SIG-M5 treated with dmso at 0.1 percent for 504 hours (cell line): Measurements from ENCODE around the gene TAF4.
"Not testable (repeated sequence)": the region's sequence is repeated elsewhere in the genome, so short reads cannot be mapped to it uniquely, and the experiment has no call there.

Source experiments
- DNase-seq: peaks from one replicate; lab custom pipeline; 2025; ENCODE audit not compliant: unreplicated experiment; lab: John Stamatoyannopoulos, UW

TAF4 gene

GRCh38 chr20:61979701-61980635 lies 85.7 kb downstream of the TAF4 start:
- no peak for DNase-seq

- no peak for DNase-seq
Measured at GRCh38 chr20:61979090-61979489, 86.6 kb downstream of the TAF4 start.

DNA sequence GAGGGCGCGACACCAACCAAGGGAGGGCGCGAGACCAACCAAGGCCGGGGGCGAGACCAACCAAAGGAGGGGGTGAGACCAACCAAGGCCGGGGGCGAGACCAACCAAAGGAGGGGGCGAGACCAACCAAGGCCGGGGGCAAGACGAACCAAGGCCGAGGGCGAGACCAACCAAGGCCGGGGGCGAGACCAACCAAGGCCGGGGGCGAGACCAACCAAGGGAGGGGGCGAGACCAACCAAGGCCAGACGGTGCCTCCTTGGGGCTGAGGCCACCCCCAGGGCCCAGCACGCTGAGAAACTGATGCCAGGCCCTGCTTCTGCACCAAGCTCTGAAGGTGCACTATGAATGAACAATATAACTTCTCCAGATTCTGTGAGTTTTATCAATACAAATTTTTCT lies 87.2 kb downstream of the TAF4 start:
- DNase-seq = no peak

DNA sequence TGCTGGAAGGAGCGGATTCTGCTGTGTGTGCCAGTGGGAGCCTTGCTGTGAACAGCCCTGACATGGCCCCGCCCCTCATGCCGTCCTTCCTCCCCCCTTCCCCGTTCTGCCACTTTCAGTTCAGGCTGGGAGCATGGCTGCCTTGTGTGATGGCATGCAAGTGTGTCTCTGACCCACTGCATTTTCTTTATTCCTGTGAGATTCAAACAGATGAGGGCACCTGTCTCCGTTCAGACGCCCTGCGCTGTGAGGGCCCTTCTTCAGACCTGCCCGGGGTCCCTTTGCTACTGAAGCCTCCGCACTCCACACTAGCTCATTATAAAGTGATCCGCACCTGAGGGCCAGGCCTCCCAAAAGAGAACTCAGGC lies 88.3 kb downstream of the TAF4 start:
- no peak for DNase-seq

GRCh38 chr20:61976644-61977418 lies 88.8 kb downstream of the TAF4 start:
- DNase-seq = no peak

DNA sequence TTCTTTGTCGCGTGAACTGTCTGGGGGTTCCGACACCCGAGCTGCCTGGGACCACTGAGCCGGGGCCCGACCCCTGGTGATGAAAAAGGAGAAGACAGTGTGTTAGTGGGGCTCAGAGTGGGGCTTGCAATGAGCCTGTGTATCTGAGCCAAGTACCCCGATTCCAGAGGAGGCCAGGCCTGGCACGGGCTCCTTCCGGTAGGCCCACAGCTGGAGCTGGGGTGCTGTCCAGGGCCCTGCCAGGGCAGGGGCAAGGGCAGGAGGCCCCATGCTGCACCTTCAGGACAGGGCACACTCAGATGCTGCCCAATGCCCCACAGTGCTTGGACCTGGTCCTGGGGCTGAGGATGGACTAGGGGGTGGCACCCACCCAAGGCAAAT lies 89.4 kb downstream of the TAF4 start:
- no peak for DNase-seq

- DNase-seq = no peak
Measured at GRCh38 chr20:61975407-61976129, 90.1 kb downstream of the TAF4 start.

GRCh38 chr20:61974357-61974665 lies 91.4 kb downstream of the TAF4 start:
- DNase-seq = no peak

DNA sequence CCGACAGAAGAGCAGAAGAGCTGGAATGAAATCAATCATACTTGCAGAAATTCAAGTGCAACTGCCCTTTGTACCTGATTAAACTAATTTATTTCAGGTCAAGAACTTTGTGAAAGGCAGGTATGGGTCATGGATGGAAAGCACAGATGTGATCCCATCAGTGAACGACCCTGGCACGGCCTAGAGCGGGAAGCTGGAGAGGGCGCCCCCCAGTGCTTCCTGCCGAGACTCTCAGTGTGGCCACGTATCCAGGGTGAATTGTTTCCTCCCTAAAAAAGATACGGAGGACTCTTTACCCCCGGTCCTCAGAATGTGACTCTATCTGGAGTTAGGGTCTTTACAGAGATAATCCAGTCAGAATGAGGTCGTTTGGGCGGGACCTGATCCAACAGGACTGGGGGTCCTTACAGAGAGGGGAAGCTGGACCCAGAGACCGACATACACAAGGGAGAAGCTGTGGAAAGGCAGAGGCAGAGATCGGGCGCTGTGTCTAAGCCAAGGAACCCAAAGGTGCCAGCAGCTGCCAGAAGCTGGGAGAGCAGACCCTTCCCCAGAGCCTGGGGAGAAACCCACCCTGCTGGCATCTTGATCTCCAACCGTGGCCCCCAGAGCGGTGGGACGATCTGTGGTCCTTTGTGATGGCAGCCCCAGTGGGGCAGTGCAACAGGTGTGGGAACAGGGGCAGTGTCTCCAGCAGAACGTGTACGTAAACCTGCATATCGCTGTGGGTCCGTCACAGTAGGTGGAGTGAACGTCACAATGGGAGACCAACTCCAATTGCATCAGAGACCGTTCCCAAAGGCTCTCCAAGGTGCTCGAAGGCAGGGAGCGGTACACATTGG lies 91.9 kb downstream of the TAF4 start:
- DNase-seq = no peak

DNA sequence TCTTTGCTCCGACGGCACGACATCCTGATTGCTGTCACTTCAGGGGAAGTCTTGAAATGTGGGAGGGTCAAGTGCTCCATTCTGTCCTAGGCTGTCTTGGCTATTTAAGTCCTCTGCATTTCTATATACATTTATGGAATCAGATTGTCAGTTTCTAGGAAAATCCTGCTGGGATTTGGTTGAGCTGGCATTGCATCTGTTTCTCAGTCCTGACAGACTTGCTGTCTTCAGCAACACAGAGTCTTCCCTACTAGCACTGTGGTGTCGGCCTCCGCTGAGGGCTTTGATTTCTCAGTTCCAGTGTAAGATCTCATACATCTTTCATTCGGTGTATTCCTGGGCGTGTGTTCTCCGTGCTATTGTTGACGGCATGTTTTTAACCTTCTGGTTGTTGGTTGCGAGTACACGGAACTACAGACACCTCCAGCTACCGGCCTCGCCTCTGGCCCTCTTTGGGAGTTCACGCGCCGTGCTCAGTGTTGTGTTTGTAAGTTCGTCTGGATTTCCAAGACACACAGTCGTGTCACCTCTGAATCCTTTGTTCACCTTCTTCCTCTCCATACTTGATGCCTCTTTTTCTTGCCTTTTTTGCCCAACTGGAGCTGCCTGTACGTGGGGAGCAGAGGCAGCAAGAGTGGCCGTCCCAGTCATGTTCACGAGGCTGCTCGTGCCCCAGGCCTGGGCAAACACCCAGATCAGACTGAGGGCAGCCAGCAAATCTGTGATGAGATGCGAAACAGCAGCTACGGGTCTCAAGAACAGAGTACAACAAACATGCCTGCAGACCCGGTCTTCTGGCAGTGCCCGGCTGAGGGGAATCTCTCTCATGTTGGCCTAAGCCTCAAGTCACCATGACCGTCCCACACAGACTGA lies 92.8 kb downstream of the TAF4 start:
- DNase-seq = no peak

DNA sequence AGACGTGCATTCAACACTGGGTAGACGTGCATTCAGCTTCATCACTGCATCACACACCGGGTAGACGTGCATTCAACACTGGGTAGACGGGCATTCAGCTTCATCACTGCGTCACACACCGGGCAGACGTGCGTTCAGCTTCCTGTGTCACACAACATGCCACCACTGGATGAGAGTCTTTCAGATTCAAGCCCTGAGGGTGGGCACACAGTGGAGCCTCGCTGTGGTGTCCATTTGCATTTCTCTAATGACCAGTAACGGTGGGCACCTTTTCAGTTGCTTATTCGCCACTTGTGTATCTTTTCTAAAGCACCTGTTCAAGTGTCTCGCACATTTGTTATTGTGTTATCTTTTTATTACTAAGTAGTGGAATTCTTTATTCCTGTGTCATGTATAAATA lies 94.1 kb downstream of the TAF4 start:
- DNase-seq = not testable (repeated sequence)

GRCh38 chr20:61970357-61970756 lies 95.3 kb downstream of the TAF4 start:
- DNase-seq = no peak

DNA sequence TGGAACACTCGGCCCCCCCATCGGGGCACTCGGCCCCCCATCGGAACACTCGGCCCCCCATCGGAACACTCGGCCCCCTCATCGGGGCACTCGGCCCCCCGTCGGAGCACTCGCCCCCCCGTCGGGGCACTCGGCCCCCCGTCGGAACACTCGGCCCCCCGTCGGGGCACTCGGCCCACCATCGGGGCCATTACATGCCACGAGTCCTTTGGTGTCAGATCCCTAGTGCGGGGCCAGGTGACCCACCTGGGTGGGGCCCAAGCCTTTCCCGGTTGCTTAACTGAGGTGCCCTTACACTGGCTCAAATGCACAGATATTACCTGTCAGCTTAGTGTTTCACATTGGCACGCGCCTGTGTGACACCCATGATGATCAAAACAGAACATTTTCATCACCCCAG lies 95.9 kb downstream of the TAF4 start:
- DNase-seq = no peak

- DNase-seq = no peak
Measured at GRCh38 chr20:61968932-61969331, 96.7 kb downstream of the TAF4 start.

GRCh38 chr20:61968036-61968810 lies 97.5 kb downstream of the TAF4 start:
- DNase-seq = no peak

- DNase-seq = no peak
Measured at GRCh38 chr20:61967300-61967699, 98.4 kb downstream of the TAF4 start.

GRCh38 chr20:61966492-61967244 lies 99.0 kb downstream of the TAF4 start:
- DNase-seq = no peak
